Right atrium auricular region (tissue), 2 donors: ENCODE results near the gene SIRT3. TPM values are rescaled to one million over a fixed set of nuclear protein-coding genes. Genes with fewer than 3 reads are reported as not detected.

Source experiments
- DNase-seq: peaks from one replicate; pipeline ENCODE4 v3.0.0-alpha.2; 2019; ENCODE audit warnings: low spot score
- H3K27ac ChIP-seq, 2 donors: fragments of 200-600 bp; sonication (generic); 1 replicate in 1 of 2; 2 replicates in 1 of 2; pipeline ENCODE4 v1.5.1; 2016 to 2019
- H3K27me3 ChIP-seq, 2 donors: fragments of 200-600 bp; sonication (generic); one replicate each; pipeline versions ENCODE4 v1.5.1 to v1.6.0; 2017 to 2019
- H3K36me3 ChIP-seq: fragments of 200-600 bp; sonication (generic); one replicate; pipeline ENCODE4 v1.5.1; 2016
- H3K4me1 ChIP-seq, 2 donors: fragments of 200-600 bp; sonication (generic); one replicate each; pipeline versions ENCODE4 v1.5.1 to v1.6.0; 2017 to 2019
- H3K4me3 ChIP-seq, 2 donors: fragments of 200-600 bp; sonication (generic); 1 replicate in 1 of 2; 2 replicates in 1 of 2; pipeline ENCODE4 v1.5.1; 2017 to 2019; ENCODE audit warnings: mild to moderate bottlenecking in 1 of 2, moderate library complexity in 1 of 2
- H3K9me3 ChIP-seq, 2 donors: fragments of 200-600 bp; sonication (generic); one replicate each; pipeline ENCODE4 v1.5.1; 2019
- CTCF ChIP-seq, 2 donors: fragments of 200-600 bp; sonication (generic); IDR thresholded peaks; one replicate each; pipeline ENCODE4 v1.5.1; 2019; ENCODE audit warnings: antibody characterized with exemption in 2 of 2
- total RNA-seq, 2 donors: library from RNA; depleted of rRNA; stranded (reverse); fragments of >200 nt; gene quantifications; one replicate each; pipeline ENCODE4 v1.1.0, GENCODE V29; 2016

Gene SIRT3
- total RNA-seq, 2 donors from 2014 or later = 18.3 to 31.4 TPM

DNA sequence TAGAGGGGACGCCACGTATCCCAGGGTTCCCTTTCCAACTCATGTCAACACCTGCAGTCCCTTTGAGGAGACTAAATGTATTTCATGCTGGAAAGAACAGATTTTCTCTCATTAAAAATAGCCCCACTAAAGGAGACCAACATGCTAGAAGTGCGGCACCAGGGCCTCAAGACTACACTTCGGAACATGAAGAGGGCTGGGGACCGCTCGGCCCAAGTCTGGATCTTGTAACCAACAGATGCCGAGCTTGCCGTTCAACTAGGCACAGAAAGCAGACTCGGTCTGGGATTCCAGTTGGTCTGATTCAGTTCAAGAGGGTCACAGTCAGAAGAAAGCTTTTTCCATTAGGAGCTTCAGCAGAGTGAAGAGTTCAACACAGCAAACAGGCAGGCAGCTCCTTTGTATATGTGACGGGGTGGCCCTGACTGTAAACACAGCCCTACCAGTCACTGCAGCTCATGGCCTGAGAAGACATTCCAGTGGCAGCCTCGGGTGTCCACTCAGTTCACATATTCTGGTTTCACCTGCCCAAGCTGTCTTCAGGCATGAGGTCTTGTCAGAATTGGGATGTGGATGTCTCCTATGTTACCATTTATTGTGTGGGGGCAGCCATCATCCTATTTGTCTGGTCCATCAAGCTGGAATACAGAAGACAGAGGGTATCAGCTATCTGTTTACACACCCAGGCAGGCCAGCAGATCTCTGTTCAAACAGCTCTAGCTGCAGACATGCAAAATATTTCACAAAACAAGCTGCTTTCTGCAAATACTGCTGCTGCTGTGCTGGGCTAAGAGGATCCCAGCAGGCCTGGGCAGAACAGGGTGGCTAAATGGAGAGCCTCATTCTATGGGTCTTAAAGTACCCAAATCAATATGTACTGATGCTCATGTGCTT, 19.8 kb downstream of the SIRT3 start:
- no peaks in the 10 kb centered on the region for H3K27me3 ChIP-seq
- H3K27ac ChIP-seq = no peak overlapping the region
- no peak overlapping the region for H3K4me3 ChIP-seq
- DNase-seq = no peak
- H3K4me1 ChIP-seq = peaks cover 0 to 3% of the 10 kb centered on the region in 2 donors
- TF ChIP-seq CTCF (IDR thresholded peaks at IDR 0.05) = no peak
- H3K9me3 ChIP-seq = no peaks in the 10 kb centered on the region
- peaks cover 33% of the 10 kb centered on the region for H3K36me3 ChIP-seq

DNA sequence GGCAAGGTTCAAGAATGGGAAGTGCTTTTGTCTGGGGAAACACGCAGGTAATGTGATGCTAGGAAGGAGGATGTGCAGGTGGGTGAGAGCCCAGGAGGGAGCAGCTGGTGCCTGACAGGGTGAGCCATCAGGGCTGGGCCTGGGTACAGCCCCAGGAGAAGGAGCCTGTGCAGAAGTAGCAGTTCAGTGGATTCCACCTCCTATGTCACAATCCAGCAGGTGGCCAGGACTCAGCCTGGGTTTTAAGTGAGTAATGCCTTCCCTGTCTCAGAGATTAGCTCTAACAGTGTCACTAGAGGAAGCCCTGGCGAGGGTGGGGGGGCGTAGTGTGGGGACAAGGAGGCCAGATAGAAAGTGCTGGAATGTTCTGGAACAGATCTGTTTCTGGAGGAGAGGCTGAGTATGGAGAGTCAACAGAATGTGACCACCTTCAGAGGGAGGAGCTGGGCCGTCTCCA, 20.5 kb downstream of the SIRT3 start:
- DNase-seq = no peak
- Histone ChIP-seq H3K4me3 (no peak overlapping the region), H3K9me3 (no peaks in the 10 kb centered on the region), H3K36me3 (peaks cover 41% of the 10 kb centered on the region), H3K27ac (no peak overlapping the region), H3K4me1 (peaks cover 0 to 5% of the 10 kb centered on the region in 2 donors), H3K27me3 (no peaks in the 10 kb centered on the region)
- no peak for TF ChIP-seq CTCF (IDR thresholded peaks at IDR 0.05)

DNA sequence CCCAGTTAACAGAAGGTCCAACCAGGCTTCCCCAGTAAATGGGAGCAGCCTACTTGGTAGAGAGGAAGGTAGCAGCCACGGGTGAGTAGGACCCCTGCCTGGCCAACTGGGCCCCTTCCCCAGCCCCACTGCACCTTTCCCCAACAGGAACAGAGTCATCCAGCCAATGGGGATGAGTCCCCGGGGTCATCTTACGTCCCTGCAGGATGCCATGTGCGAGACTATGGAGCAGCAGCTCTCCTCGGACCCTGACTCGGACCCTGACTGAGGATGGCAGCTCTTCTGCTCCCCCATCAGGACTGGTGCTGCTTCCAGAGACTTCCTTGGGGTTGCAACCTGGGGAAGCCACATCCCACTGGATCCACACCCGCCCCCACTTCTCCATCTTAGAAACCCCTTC, 22.1 kb downstream of the SIRT3 start:
- H3K36me3 ChIP-seq = peaks cover 56% of the 10 kb centered on the region
- H3K4me3 ChIP-seq = no peak overlapping the region
- peaks cover 0 to 21% of the 10 kb centered on the region in 2 donors for H3K4me1 ChIP-seq
- no peak for DNase-seq
- no peak overlapping the region for H3K27ac ChIP-seq
- H3K9me3 ChIP-seq = no peaks in the 10 kb centered on the region
- H3K27me3 ChIP-seq = no peaks in the 10 kb centered on the region
- no peak for TF ChIP-seq CTCF (IDR thresholded peaks at IDR 0.05)

GRCh38 chr11:213111-213510, 23.0 kb downstream of the SIRT3 start:
- no peaks in the 10 kb centered on the region for H3K9me3 ChIP-seq
- H3K27me3 ChIP-seq = no peaks in the 10 kb centered on the region
- peaks cover 56% of the 10 kb centered on the region for H3K36me3 ChIP-seq
- H3K4me3 ChIP-seq = no peak overlapping the region
- peaks cover 0 to 23% of the 10 kb centered on the region in 2 donors for H3K4me1 ChIP-seq
- TF ChIP-seq CTCF (IDR thresholded peaks at IDR 0.05) = no peak
- no peak for DNase-seq
- H3K27ac ChIP-seq = no peak overlapping the region

GRCh38 chr11:212150-213100, 23.7 kb downstream of the SIRT3 start:
- TF ChIP-seq CTCF (IDR thresholded peaks at IDR 0.05) = no peak

More at GRCh38 chr11:212150-213100, 23.7 kb downstream of the SIRT3 start:
- Histone ChIP-seq H3K36me3 (peaks cover 56% of the 10 kb centered on the region), H3K4me1 (peaks cover 0 to 23% of the 10 kb centered on the region in 2 donors), H3K27ac (no peak overlapping the region), H3K27me3 (no peaks in the 10 kb centered on the region), H3K9me3 (no peaks in the 10 kb centered on the region), H3K4me3 (no peak overlapping the region)
- no peak for DNase-seq
